DOHH2 (cell line): ENCODE measurements around the gene FAM111A.

ENCODE experiments used
- H3F3A ChIP-seq: fragments of 200-600 bp; sonication (generic), shearing (Covaris generic); 2 replicates; pipeline ENCODE4 v1.6.0; 2016; ENCODE audit warnings: antibody characterized with exemption, mild to moderate bottlenecking; ENCODE audit not compliant: control insufficient read depth, insufficient read depth
- H3K27ac ChIP-seq: fragments of 200-600 bp; sonication (generic); 2 replicates; pipeline ENCODE4 v1.5.1; 2014; ENCODE audit warnings: low read depth, mild to moderate bottlenecking, low read length, moderate library complexity
- H3K27me3 ChIP-seq: fragments of 200-600 bp; sonication (generic); 2 replicates; pipeline ENCODE4 v1.6.1; 2014; ENCODE audit warnings: mild to moderate bottlenecking, low read length, mixed read lengths; ENCODE audit not compliant: control insufficient read depth
- H3K36me3 ChIP-seq: fragments of 200-600 bp; sonication (generic); 2 replicates; pipeline ENCODE4 v1.6.1; 2014; ENCODE audit warnings: mild to moderate bottlenecking, low read length, moderate library complexity, mixed read lengths; ENCODE audit not compliant: control insufficient read depth
- H3K4me1 ChIP-seq: fragments of 200-600 bp; sonication (generic); 2 replicates; pipeline ENCODE4 v1.6.1; 2014; ENCODE audit warnings: mild to moderate bottlenecking, low read length, mixed read lengths; ENCODE audit not compliant: control insufficient read depth
- H3K4me2 ChIP-seq: fragments of 200-600 bp; sonication (generic); 2 replicates; pipeline ENCODE4 v1.6.0; 2014; ENCODE audit warnings: mild to moderate bottlenecking, low read length, moderate library complexity
- H3K4me3 ChIP-seq: fragments of 200-600 bp; sonication (generic); 2 replicates; pipeline ENCODE4 v1.5.1; 2014; ENCODE audit warnings: mild to moderate bottlenecking, low read length, mixed read lengths
- H3K79me2 ChIP-seq: fragments of 200-600 bp; sonication (generic); 2 replicates; pipeline ENCODE4 v1.6.1; 2014; ENCODE audit warnings: mild to moderate bottlenecking, low read length, mixed read lengths; ENCODE audit not compliant: control insufficient read depth
- H3K9me2 ChIP-seq: fragments of 200-600 bp; sonication (generic); replicated peaks from 2 replicates; pipeline ENCODE4 v1.6.1; 2014; ENCODE audit warnings: mild to moderate bottlenecking, low read length, mixed read lengths; ENCODE audit not compliant: control insufficient read depth
- H3K9me3 ChIP-seq: fragments of 200-600 bp; sonication (generic); 2 replicates; pipeline ENCODE4 v1.6.1; 2014; ENCODE audit warnings: antibody characterized with exemption, low read length, mixed read lengths; ENCODE audit not compliant: control insufficient read depth, insufficient read depth
- H4K20me1 ChIP-seq: fragments of 200-600 bp; sonication (generic); 2 replicates; pipeline ENCODE4 v1.6.0; 2014; ENCODE audit warnings: low read depth, mild to moderate bottlenecking, antibody characterized with exemption, low read length, moderate library complexity; ENCODE audit not compliant: control insufficient read depth, insufficient read depth
- CTCF ChIP-seq: fragments of 200-600 bp; sonication (generic); IDR thresholded peaks from one replicate; pipeline ENCODE4 v1.5.1; 2014; ENCODE audit warnings: antibody characterized with exemption, mild to moderate bottlenecking, low read depth, low read length; ENCODE audit not compliant: poor library complexity, severe bottlenecking
- EZH2phosphoT487 ChIP-seq: fragments of 200-600 bp; sonication (generic); IDR thresholded peaks from 2 replicates; pipeline ENCODE4 v1.6.1; 2017; ENCODE audit warnings: borderline replicate concordance, mild to moderate bottlenecking, antibody characterized with exemption, low read length, moderate library complexity, mixed read lengths

The FAM111A gene

GRCh38 chr11:59112494-59112893, 30.2 kb upstream of the FAM111A start:
- Histone ChIP-seq H3K4me2 (no peak overlapping the region), H3K79me2 (peaks cover 15% of the 10 kb centered on the region), H3K9me2 (no peaks in the 10 kb centered on the region), H3K9me3 (peaks cover 28% of the 10 kb centered on the region), H3K4me3 (no peak overlapping the region), H4K20me1 (no peaks in the 10 kb centered on the region), H3K4me1 (peaks cover 36% of the 10 kb centered on the region), H3K27me3 (no peaks in the 10 kb centered on the region), H3K27ac (no peak overlapping the region), H3F3A (no peaks in the 10 kb centered on the region; the same call in 1 of the 2 replicates), H3K36me3 (peaks cover 94% of the 10 kb centered on the region)
- TF ChIP-seq EZH2phosphoT487, result no peak

- TF ChIP-seq CTCF (no peak), EZH2phosphoT487 (no peak)
- Histone ChIP-seq H3K9me2 (no peaks in the 10 kb centered on the region), H3K4me1 (peaks cover 17% of the 10 kb centered on the region), H3K9me3 (peaks cover 36% of the 10 kb centered on the region), H3K27ac (no peak overlapping the region), H3K4me3 (no peak overlapping the region), H3K27me3 (no peaks in the 10 kb centered on the region), H4K20me1 (no peaks in the 10 kb centered on the region), H3K79me2 (peaks cover under 1% of the 10 kb centered on the region), H3K36me3 (peaks cover 91% of the 10 kb centered on the region), H3K4me2 (no peak overlapping the region), H3F3A (no peaks in the 10 kb centered on the region; the same call in 1 of the 2 replicates)
These were observed 28.3 kb upstream of the FAM111A start for GRCh38 chr11:59114344-59114743.

- Histone ChIP-seq H3K4me3 (no peak overlapping the region), H3K9me3 (peaks cover 35% of the 10 kb centered on the region), H3K9me2 (no peaks in the 10 kb centered on the region), H4K20me1 (no peaks in the 10 kb centered on the region), H3K4me1 (peaks cover 6% of the 10 kb centered on the region; the same call in 1 of the 2 replicates), H3K4me2 (no peak overlapping the region), H3K27me3 (no peaks in the 10 kb centered on the region), H3K27ac (no peak overlapping the region), H3F3A (no peaks in the 10 kb centered on the region), H3K36me3 (peaks cover 88% of the 10 kb centered on the region), H3K79me2 (no peaks in the 10 kb centered on the region; the same call in 1 of the 2 replicates)
- TF ChIP-seq EZH2phosphoT487 (no peak), CTCF (no peak)
These were observed 27.1 kb upstream of the FAM111A start for GRCh38 chr11:59115553-59115952.

GRCh38 chr11:59117774-59118173, 24.9 kb upstream of the FAM111A start:
- Histone ChIP-seq H3K9me3 (peaks cover 40% of the 10 kb centered on the region), H4K20me1 (no peaks in the 10 kb centered on the region), H3F3A (no peaks in the 10 kb centered on the region), H3K4me1 (peaks cover 6% of the 10 kb centered on the region), H3K36me3 (peaks cover 84% of the 10 kb centered on the region), H3K27me3 (no peaks in the 10 kb centered on the region), H3K27ac (no peak overlapping the region), H3K79me2 (no peaks in the 10 kb centered on the region), H3K9me2 (no peaks in the 10 kb centered on the region), H3K4me2 (no peak overlapping the region), H3K4me3 (no peak overlapping the region)
- TF ChIP-seq EZH2phosphoT487 (no peak), CTCF (no peak)
